ENCODE measurements around the gene CUX1. TPM values are rescaled to one million over a fixed set of nuclear protein-coding genes. Genes with fewer than 3 reads are reported as not detected.

Gene CUX1
- total and polyA plus RNA-seq, 4 donors: 40.5 to 138 (median 69.1) TPM

GRCh38 chr7:101778026-101778580, 39.3 kb upstream of the CUX1 start:
- 92 to 94% methylated on average over 20 of the region's 20 CpGs for WGBS, 2 donors
- no peaks in the 10 kb centered on the region for H3K4me1 ChIP-seq (ENCODE audit: control insufficient read depth in 5 of 5, insufficient read depth in 5 of 5, low read length in 5 of 5)
- H3K4me3 ChIP-seq: no peak overlapping the region
- no peak for DNase-seq
- no peaks in the 10 kb centered on the region for H3K27me3 ChIP-seq (ENCODE audit: control insufficient read depth in 3 of 3, insufficient read depth in 3 of 3, low read length in 2 of 3)
- H3K9me3 ChIP-seq (ENCODE audit: control insufficient read depth in 4 of 4, insufficient read depth in 3 of 4, low read length in 3 of 4): no peaks in the 10 kb centered on the region
- ATAC-seq (ENCODE audit: insufficient read depth, low FRiP score): no peak
- H3K27ac ChIP-seq (ENCODE audit: low read depth in 1 of 2, low read length in 1 of 2): no peak overlapping the region
- no peak for TF ChIP-seq CTCF (IDR thresholded peaks at IDR 0.05; ENCODE audit: control extremely low read depth, extremely low read depth)
- H3K36me3 ChIP-seq (ENCODE audit: control insufficient read depth in 4 of 4, insufficient read depth in 4 of 4, low read length in 4 of 4): no peaks in the 10 kb centered on the region
- H3K9ac ChIP-seq (ENCODE audit: insufficient read depth in 1 of 2, low read length in 2 of 2): no peak overlapping the region

GRCh38 chr7:101779267-101779666, 38.2 kb upstream of the CUX1 start:
- H3K9me3 ChIP-seq (ENCODE audit: control insufficient read depth in 4 of 4, insufficient read depth in 3 of 4, low read length in 3 of 4): no peaks in the 10 kb centered on the region
- H3K9ac ChIP-seq (ENCODE audit: insufficient read depth in 1 of 2, low read length in 2 of 2): no peak overlapping the region
- 90 to 95% methylated on average over 4 of the region's 4 CpGs for WGBS, 2 donors
- no peak overlapping the region for H3K27ac ChIP-seq (ENCODE audit: low read depth in 1 of 2, low read length in 1 of 2)
- TF ChIP-seq CTCF (IDR thresholded peaks at IDR 0.05; ENCODE audit: control extremely low read depth, extremely low read depth): no peak
- DNase-seq: no peak
- H3K27me3 ChIP-seq (ENCODE audit: control insufficient read depth in 3 of 3, insufficient read depth in 3 of 3, low read length in 2 of 3): no peaks in the 10 kb centered on the region
- no peak for ATAC-seq (ENCODE audit: insufficient read depth, low FRiP score)
- peaks cover 0 to 2% (median 0%) of the 10 kb centered on the region in 5 donors for H3K4me1 ChIP-seq (ENCODE audit: control insufficient read depth in 5 of 5, insufficient read depth in 5 of 5, low read length in 5 of 5)
- no peak overlapping the region for H3K4me3 ChIP-seq
- H3K36me3 ChIP-seq (ENCODE audit: control insufficient read depth in 4 of 4, insufficient read depth in 4 of 4, low read length in 4 of 4): no peaks in the 10 kb centered on the region

GRCh38 chr7:101780281-101780680, 37.1 kb upstream of the CUX1 start:
- Histone ChIP-seq H3K27me3 (ENCODE audit: control insufficient read depth in 3 of 3, insufficient read depth in 3 of 3, low read length in 2 of 3) (no peaks in the 10 kb centered on the region), H3K4me1 (ENCODE audit: control insufficient read depth in 5 of 5, insufficient read depth in 5 of 5, low read length in 5 of 5) (peaks cover 0 to 7% (median 5%) of the 10 kb centered on the region in 5 donors), H3K27ac (ENCODE audit: low read depth in 1 of 2, low read length in 1 of 2) (no peak overlapping the region), H3K9ac (ENCODE audit: insufficient read depth in 1 of 2, low read length in 2 of 2) (no peak overlapping the region), H3K36me3 (ENCODE audit: control insufficient read depth in 4 of 4, insufficient read depth in 4 of 4, low read length in 4 of 4) (no peaks in the 10 kb centered on the region), H3K9me3 (ENCODE audit: control insufficient read depth in 4 of 4, insufficient read depth in 3 of 4, low read length in 3 of 4) (no peaks in the 10 kb centered on the region), H3K4me3 (no peak overlapping the region)
- no peak for TF ChIP-seq CTCF (IDR thresholded peaks at IDR 0.05; ENCODE audit: control extremely low read depth, extremely low read depth)
- ATAC-seq (ENCODE audit: insufficient read depth, low FRiP score): no peak
- 81 to 85% methylated on average over 3 of the region's 3 CpGs for WGBS, 2 donors
- DNase-seq: no peak

GRCh38 chr7:101781439-101781838, 36.0 kb upstream of the CUX1 start:
- Histone ChIP-seq H3K9me3 (ENCODE audit: control insufficient read depth in 4 of 4, insufficient read depth in 3 of 4, low read length in 3 of 4) (no peaks in the 10 kb centered on the region), H3K36me3 (ENCODE audit: control insufficient read depth in 4 of 4, insufficient read depth in 4 of 4, low read length in 4 of 4) (no peaks in the 10 kb centered on the region), H3K27ac (ENCODE audit: low read depth in 1 of 2, low read length in 1 of 2) (no peak overlapping the region), H3K9ac (ENCODE audit: insufficient read depth in 1 of 2, low read length in 2 of 2) (no peak overlapping the region), H3K27me3 (ENCODE audit: control insufficient read depth in 3 of 3, insufficient read depth in 3 of 3, low read length in 2 of 3) (no peaks in the 10 kb centered on the region), H3K4me3 (no peak overlapping the region), H3K4me1 (ENCODE audit: control insufficient read depth in 5 of 5, insufficient read depth in 5 of 5, low read length in 5 of 5) (peaks cover 0 to 7% (median 5%) of the 10 kb centered on the region in 5 donors)
- TF ChIP-seq CTCF (IDR thresholded peaks at IDR 0.05; ENCODE audit: control extremely low read depth, extremely low read depth): no peak
- WGBS, 2 donors: 84 to 92% methylated on average over 8 of the region's 8 CpGs
- ATAC-seq (ENCODE audit: insufficient read depth, low FRiP score) (no peak), DNase-seq (no peak)
